C4-2B (cell line): ENCODE measurements around the gene TTC34.

ENCODE experiments used
- H3K27ac ChIP-seq: fragments of 450-650 bp; 2 replicates; pipeline ENCODE4 v1.5.1; 2017
- CTCF ChIP-seq: fragments of 450-650 bp; conservative IDR thresholded peaks from 2 replicates; pipeline ENCODE4 v1.5.1; 2017; ENCODE audit warnings: mild to moderate bottlenecking
- ZFX ChIP-seq: fragments of 450-650 bp; IDR thresholded peaks from 2 replicates; pipeline ENCODE4 v1.6.1; 2017

The TTC34 gene

DNA sequence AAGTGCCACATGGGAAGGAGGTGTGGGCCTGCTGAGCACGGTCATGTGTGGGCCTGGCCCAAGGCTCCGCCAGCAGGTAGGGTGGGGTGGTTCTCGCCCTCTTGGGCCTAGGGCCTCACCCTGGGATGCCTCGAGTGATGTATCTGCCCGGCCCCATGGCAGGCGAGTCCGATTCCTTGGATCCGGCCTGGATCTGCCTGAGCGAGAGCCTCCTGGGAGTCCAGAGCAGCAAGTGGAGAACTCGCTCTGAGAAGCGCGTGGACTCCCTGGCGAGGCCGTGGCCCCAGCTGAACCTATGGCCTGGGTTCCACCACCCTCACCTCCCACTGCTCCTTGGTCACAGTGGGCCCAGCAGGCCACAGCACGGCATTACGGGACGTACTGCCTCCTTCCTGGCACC lies 8.2 kb upstream of the TTC34 start:
- TF ChIP-seq ZFX, result no peak
- H3K27ac ChIP-seq, result no peak overlapping the region

GRCh38 chr1:2808831-2809605 lies 7.5 kb upstream of the TTC34 start:
- TF ChIP-seq ZFX, result no peak
- TF ChIP-seq CTCF, result no peak
- H3K27ac ChIP-seq, result no peak overlapping the region

- TF ChIP-seq CTCF (no peak), ZFX (no peak)
Measured at GRCh38 chr1:2808386-2808705, 6.9 kb upstream of the TTC34 start.

DNA sequence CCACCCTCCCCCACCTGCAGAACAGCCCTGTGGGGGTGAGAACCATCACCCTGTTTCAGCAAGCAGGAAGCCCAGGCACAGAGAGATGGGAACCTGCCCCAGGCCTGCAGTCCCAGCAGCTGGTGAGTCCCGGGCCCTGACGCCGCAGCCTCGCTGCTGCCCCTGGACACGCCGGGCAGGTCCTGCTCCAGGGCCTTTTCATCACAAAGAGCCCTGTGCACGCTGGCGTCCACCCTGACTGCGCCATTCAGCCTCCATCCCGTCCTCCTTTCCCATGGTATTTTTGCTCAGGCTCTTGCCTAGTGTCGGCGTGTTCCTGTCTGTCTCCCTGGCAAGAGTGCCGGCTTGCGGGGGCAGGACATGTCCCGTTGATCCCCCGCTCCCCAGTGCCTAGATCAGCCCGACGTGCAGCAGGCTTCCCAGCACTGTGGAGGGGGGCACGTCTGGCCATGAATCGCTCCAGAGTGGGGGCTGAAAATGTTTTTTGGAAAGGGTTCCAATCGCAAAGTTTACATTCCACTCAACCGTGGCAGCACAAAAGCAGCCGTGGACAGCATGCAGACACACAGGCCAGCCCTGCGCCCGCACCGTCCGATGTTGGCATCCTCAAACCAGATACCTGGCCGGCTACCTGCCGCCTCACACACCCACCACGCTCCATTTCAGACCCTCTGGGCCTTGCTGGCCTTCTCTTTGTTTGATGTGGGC lies 6.3 kb upstream of the TTC34 start:
- no peak overlapping the region for H3K27ac ChIP-seq
- TF ChIP-seq ZFX (no peak), CTCF (no peak)

More at GRCh38 chr1:2808386-2808705, 6.9 kb upstream of the TTC34 start:
- no peak overlapping the region for H3K27ac ChIP-seq

DNA sequence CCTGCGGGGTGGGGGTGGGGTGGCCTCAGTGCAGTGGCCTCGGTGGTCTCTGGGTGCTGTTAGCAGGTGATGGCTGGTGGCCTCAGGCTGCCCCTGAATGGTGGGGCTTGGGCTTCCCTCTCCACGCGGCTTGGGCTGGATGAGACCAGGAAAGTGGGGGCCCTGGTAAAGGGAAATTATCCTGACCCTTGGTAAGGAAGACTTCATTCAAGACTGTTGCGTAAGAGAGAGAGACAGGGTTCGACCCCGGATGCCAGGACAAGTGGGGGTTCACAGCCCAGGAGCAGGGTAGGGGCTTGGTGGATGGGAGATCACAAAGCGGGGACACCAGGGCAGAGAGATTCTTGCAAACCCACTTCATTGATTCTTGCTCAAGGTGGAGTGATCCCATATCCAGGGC lies 5.5 kb upstream of the TTC34 start:
- TF ChIP-seq ZFX (no peak), CTCF (no peak)
- H3K27ac ChIP-seq, result no peak overlapping the region

DNA sequence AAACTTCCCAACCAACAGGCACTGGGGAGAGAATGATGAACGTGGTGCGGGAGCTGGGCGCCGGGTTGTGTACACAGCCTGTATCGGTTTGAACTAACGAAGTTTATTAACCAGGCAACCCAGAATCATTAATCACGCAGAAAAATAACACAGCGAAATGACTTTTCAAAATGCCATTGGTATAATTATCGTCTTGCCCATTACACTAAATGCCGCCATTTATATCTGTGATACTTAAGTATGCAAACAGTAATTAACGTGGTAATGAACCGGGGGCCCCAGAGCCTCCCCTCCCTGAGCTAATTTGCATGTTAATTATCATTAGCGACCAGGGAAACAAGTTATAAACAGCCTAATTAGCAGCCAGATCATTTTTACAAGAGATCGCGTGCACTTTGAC lies 5.1 kb upstream of the TTC34 start:
- no peak overlapping the region for H3K27ac ChIP-seq
- no peak for TF ChIP-seq CTCF
- no peak for TF ChIP-seq ZFX

DNA sequence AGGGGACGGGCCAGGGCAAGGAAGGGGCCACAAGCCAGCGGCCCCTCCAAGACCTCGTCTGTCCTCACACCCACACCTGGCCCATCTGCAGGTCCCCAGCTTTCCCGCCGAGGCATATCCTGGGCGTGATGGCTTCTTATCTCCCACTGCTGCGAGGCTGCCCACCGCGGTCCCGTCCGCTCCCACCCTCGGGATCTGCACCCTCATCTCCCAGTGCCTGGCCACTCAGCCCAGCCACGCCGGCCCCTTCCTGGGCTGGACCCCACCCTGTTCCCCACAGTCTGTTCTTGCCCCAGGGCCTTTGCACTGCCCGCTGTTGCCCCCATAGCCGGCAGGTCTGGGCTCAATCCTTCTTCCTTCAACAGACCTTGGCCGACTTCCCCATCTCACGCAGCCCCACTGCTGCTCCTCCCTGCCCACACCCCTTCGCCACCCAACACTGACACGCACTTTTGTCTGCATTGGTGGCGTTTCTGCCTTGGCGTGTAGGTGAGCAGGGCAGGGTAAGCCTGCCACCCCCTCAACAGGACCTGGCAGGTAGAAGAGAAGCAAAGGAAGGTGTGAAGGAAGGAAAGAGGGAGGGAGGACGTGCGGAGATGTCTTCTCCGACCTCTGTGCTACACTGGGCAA lies 4.4 kb upstream of the TTC34 start:
- no peak for TF ChIP-seq CTCF
- no peak for TF ChIP-seq ZFX
- no peak overlapping the region for H3K27ac ChIP-seq
